K562 (cell line): ENCODE results near the gene P2RY6.

ENCODE experiments used
- CHD2 ChIP-seq: IDR thresholded peaks from 2 replicates; pipeline ENCODE4 v1.6.1; 2011; ENCODE audit warnings: low read depth, low read length
- CREM ChIP-seq: IDR thresholded peaks from 2 replicates; pipeline ENCODE4 v1.6.1; 2014; ENCODE audit warnings: antibody characterized with exemption, low read depth
- GTF2F1 ChIP-seq: IDR thresholded peaks from 2 replicates; pipeline ENCODE4 v1.6.1; 2011; ENCODE audit warnings: low read depth, low read length, improper control_type of control experiment
- NFYB ChIP-seq: IDR thresholded peaks from 2 replicates; pipeline ENCODE4 v1.6.1; 2011; ENCODE audit warnings: mild to moderate bottlenecking, moderate library complexity; ENCODE audit not compliant: insufficient read length; ENCODE audit errors: extremely low read depth
- REST ChIP-seq, 2 experiments: fragments of 450-650 bp; formaldehyde crosslinking in 1 of 2; IDR thresholded peaks; 2 replicates each; pipeline versions ENCODE4 v1.4.0 to v1.6.1; 2014 to 2020; ENCODE audit warnings: mild to moderate bottlenecking in 2 of 2, borderline replicate concordance in 1 of 2, low read depth in 1 of 2
- SMC3 ChIP-seq: conservative IDR thresholded peaks from 2 replicates; pipeline ENCODE4 v1.6.1; 2011; ENCODE audit warnings: low read depth, low read length, improper control_type of control experiment; ENCODE audit not compliant: insufficient read depth
- STAT5B ChIP-seq: fragments of 250-450 bp; sonication (Bioruptor Pico); IDR thresholded peaks from 2 replicates; pipeline ENCODE4 v1.8.0; 2021; ENCODE audit warnings: mild to moderate bottlenecking, inconsistent platforms
- TEAD1 ChIP-seq, 2 experiments: fragments of 450-650 bp in 1 of 2; sonication (generic) in 1 of 2; formaldehyde crosslinking; IDR thresholded peaks; 2 replicates each; pipeline versions ENCODE4 v1.4.0 to v1.8.0; 2020 to 2022; ENCODE audit warnings: mild to moderate bottlenecking in 2 of 2, missing genetic modification reagents in 1 of 2
- TF ChIP-seq, protein P1 (sequence below): IDR thresholded peaks from 3 replicates; pipeline ENCODE4 v1.6.1; 2011; ENCODE audit warnings: borderline replicate concordance, mild to moderate bottlenecking, moderate library complexity; ENCODE audit not compliant: insufficient read length; ENCODE audit errors: extremely low read depth
- TF ChIP-seq, protein P2 (sequence below): fragments of 250-450 bp; sonication (Bioruptor Pico); IDR thresholded peaks from 2 replicates; pipeline ENCODE4 v1.4.0; 2020; ENCODE audit warnings: mild to moderate bottlenecking, moderate library complexity
- TF ChIP-seq, protein P3 (sequence below): fragments of 450-650 bp; IDR thresholded peaks from 2 replicates; pipeline ENCODE4 v1.6.1; 2016; ENCODE audit warnings: mild to moderate bottlenecking
- TF ChIP-seq, protein P4 (sequence below), 3 experiments: IDR thresholded peaks in 2 of 3; conservative IDR thresholded peaks in 1 of 3; 2 replicates each; pipeline ENCODE4 v1.5.1; 2011 to 2012; ENCODE audit warnings: low read length in 3 of 3, mild to moderate bottlenecking in 3 of 3, control low read depth in 2 of 3, improper control_type of control experiment in 1 of 3, inconsistent platforms in 1 of 3, low read depth in 1 of 3, mixed read lengths in 1 of 3, moderate library complexity in 1 of 3; ENCODE audit not compliant: insufficient read depth in 2 of 3

GRCh38 chr11:73237471-73238290 lies 34.5 kb upstream of the P2RY6 start:
- TF ChIP-seq NFYB (no peak), CHD2 (no peak), SMC3 (no peak), CREM (no peak), STAT5B (CRISPR knock-in tag) (no peak), GTF2F1 (no peak), REST (IDR thresholded peaks at IDR 0.05; ENCODE audit: borderline replicate concordance) (no peak), REST (CRISPR knock-in tag; IDR thresholded peaks at IDR 0.05; ENCODE audit: low read depth) (no peak), TEAD1 (CRISPR knock-in tag; IDR thresholded peaks at IDR 0.05) (no peak)
- TF ChIP-seq, protein P1, sequence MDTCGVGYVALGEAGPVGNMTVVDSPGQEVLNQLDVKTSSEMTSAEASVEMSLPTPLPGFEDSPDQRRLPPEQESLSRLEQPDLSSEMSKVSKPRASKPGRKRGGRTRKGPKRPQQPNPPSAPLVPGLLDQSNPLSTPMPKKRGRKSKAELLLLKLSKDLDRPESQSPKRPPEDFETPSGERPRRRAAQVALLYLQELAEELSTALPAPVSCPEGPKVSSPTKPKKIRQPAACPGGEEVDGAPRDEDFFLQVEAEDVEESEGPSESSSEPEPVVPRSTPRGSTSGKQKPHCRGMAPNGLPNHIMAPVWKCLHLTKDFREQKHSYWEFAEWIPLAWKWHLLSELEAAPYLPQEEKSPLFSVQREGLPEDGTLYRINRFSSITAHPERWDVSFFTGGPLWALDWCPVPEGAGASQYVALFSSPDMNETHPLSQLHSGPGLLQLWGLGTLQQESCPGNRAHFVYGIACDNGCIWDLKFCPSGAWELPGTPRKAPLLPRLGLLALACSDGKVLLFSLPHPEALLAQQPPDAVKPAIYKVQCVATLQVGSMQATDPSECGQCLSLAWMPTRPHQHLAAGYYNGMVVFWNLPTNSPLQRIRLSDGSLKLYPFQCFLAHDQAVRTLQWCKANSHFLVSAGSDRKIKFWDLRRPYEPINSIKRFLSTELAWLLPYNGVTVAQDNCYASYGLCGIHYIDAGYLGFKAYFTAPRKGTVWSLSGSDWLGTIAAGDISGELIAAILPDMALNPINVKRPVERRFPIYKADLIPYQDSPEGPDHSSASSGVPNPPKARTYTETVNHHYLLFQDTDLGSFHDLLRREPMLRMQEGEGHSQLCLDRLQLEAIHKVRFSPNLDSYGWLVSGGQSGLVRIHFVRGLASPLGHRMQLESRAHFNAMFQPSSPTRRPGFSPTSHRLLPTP = no peak
- TF ChIP-seq, protein P2, sequence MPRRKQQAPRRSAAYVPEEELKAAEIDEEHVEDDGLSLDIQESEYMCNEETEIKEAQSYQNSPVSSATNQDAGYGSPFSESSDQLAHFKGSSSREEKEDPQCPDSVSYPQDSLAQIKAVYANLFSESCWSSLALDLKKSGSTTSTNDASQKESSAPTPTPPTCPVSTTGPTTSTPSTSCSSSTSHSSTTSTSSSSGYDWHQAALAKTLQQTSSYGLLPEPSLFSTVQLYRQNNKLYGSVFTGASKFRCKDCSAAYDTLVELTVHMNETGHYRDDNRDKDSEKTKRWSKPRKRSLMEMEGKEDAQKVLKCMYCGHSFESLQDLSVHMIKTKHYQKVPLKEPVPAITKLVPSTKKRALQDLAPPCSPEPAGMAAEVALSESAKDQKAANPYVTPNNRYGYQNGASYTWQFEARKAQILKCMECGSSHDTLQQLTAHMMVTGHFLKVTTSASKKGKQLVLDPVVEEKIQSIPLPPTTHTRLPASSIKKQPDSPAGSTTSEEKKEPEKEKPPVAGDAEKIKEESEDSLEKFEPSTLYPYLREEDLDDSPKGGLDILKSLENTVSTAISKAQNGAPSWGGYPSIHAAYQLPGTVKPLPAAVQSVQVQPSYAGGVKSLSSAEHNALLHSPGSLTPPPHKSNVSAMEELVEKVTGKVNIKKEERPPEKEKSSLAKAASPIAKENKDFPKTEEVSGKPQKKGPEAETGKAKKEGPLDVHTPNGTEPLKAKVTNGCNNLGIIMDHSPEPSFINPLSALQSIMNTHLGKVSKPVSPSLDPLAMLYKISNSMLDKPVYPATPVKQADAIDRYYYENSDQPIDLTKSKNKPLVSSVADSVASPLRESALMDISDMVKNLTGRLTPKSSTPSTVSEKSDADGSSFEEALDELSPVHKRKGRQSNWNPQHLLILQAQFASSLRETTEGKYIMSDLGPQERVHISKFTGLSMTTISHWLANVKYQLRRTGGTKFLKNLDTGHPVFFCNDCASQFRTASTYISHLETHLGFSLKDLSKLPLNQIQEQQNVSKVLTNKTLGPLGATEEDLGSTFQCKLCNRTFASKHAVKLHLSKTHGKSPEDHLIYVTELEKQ = no peak
- TF ChIP-seq, protein P3, sequence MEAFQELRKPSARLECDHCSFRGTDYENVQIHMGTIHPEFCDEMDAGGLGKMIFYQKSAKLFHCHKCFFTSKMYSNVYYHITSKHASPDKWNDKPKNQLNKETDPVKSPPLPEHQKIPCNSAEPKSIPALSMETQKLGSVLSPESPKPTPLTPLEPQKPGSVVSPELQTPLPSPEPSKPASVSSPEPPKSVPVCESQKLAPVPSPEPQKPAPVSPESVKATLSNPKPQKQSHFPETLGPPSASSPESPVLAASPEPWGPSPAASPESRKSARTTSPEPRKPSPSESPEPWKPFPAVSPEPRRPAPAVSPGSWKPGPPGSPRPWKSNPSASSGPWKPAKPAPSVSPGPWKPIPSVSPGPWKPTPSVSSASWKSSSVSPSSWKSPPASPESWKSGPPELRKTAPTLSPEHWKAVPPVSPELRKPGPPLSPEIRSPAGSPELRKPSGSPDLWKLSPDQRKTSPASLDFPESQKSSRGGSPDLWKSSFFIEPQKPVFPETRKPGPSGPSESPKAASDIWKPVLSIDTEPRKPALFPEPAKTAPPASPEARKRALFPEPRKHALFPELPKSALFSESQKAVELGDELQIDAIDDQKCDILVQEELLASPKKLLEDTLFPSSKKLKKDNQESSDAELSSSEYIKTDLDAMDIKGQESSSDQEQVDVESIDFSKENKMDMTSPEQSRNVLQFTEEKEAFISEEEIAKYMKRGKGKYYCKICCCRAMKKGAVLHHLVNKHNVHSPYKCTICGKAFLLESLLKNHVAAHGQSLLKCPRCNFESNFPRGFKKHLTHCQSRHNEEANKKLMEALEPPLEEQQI = no peak
- TF ChIP-seq, protein P4, sequence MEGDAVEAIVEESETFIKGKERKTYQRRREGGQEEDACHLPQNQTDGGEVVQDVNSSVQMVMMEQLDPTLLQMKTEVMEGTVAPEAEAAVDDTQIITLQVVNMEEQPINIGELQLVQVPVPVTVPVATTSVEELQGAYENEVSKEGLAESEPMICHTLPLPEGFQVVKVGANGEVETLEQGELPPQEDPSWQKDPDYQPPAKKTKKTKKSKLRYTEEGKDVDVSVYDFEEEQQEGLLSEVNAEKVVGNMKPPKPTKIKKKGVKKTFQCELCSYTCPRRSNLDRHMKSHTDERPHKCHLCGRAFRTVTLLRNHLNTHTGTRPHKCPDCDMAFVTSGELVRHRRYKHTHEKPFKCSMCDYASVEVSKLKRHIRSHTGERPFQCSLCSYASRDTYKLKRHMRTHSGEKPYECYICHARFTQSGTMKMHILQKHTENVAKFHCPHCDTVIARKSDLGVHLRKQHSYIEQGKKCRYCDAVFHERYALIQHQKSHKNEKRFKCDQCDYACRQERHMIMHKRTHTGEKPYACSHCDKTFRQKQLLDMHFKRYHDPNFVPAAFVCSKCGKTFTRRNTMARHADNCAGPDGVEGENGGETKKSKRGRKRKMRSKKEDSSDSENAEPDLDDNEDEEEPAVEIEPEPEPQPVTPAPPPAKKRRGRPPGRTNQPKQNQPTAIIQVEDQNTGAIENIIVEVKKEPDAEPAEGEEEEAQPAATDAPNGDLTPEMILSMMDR (IDR thresholded peaks at IDR 0.05 in 2 of 3, conservative IDR thresholded peaks at IDR 0.05 in 1 of 3; ENCODE audit: insufficient read depth in 2 of 3, low read depth in 1 of 3, low read length in 3 of 3) = no peak
